ENCODE results near the gene MOBP. TPM values are rescaled to one million over a fixed set of nuclear protein-coding genes. Genes with fewer than 3 reads are reported as not detected.
"Not testable (repeated sequence)": the region's sequence is repeated elsewhere in the genome, so short reads cannot be mapped to it uniquely, and the experiment has no call there.

MOBP gene
- total RNA-seq, 4 donors from 2014 or later: 0.08 to 0.47 TPM; not detected in 2

GRCh38 chr3:39448506-39449233 is 18.8 kb upstream of the MOBP start:
- WGBS, 2 donors (ENCODE audit: low coverage in 1 of 2): 60 to 90% methylated on average over 5 to 6 of the region's 10 CpGs
- Histone ChIP-seq H3K27ac (no peak overlapping the region), H3K27me3 (peaks cover 4% of the 10 kb centered on the region), H3K9me3 (no peaks in the 10 kb centered on the region), H3K4me3 (no peak overlapping the region), H3K4me1 (peaks cover 0 to 4% (median 0%) of the 10 kb centered on the region in 3 donors), H3K36me3 (no peaks in the 10 kb centered on the region)
- TF ChIP-seq EP300 (IDR thresholded peaks at IDR 0.05) (no peak), POLR2A (IDR thresholded peaks at IDR 0.05) (no peak), POLR2AphosphoS5 (IDR thresholded peaks at IDR 0.05) (no peak)
- TF ChIP-seq, protein P1, sequence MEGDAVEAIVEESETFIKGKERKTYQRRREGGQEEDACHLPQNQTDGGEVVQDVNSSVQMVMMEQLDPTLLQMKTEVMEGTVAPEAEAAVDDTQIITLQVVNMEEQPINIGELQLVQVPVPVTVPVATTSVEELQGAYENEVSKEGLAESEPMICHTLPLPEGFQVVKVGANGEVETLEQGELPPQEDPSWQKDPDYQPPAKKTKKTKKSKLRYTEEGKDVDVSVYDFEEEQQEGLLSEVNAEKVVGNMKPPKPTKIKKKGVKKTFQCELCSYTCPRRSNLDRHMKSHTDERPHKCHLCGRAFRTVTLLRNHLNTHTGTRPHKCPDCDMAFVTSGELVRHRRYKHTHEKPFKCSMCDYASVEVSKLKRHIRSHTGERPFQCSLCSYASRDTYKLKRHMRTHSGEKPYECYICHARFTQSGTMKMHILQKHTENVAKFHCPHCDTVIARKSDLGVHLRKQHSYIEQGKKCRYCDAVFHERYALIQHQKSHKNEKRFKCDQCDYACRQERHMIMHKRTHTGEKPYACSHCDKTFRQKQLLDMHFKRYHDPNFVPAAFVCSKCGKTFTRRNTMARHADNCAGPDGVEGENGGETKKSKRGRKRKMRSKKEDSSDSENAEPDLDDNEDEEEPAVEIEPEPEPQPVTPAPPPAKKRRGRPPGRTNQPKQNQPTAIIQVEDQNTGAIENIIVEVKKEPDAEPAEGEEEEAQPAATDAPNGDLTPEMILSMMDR (IDR thresholded peaks at IDR 0.05): no peak
- ATAC-seq: no peak

- no peaks in the 10 kb centered on the region for H3K9me3 ChIP-seq
- no peak for ATAC-seq
- H3K27me3 ChIP-seq: peaks cover 4% of the 10 kb centered on the region
- no peak overlapping the region for H3K4me3 ChIP-seq
- TF ChIP-seq, protein P1 (IDR thresholded peaks at IDR 0.05): no peak
- TF ChIP-seq POLR2AphosphoS5 (IDR thresholded peaks at IDR 0.05): no peak
- TF ChIP-seq POLR2A (IDR thresholded peaks at IDR 0.05): no peak
- TF ChIP-seq EP300 (IDR thresholded peaks at IDR 0.05): no peak
- no peak overlapping the region for H3K27ac ChIP-seq
- H3K36me3 ChIP-seq: no peaks in the 10 kb centered on the region
- WGBS, 2 donors (ENCODE audit: low coverage in 1 of 2): 64 to 90% methylated on average over 3 of the region's 3 CpGs
- H3K4me1 ChIP-seq: peaks cover 0 to 4% (median 0%) of the 10 kb centered on the region in 3 donors
Measured at GRCh38 chr3:39449796-39450195, 17.7 kb upstream of the MOBP start.

GRCh38 chr3:39453134-39453533 is 14.3 kb upstream of the MOBP start:
- Histone ChIP-seq H3K27me3 (no peaks in the 10 kb centered on the region), H3K4me1 (no peaks in the 10 kb centered on the region), H3K4me3 (no peak overlapping the region), H3K27ac (no peak overlapping the region), H3K9me3 (no peaks in the 10 kb centered on the region), H3K36me3 (no peaks in the 10 kb centered on the region)
- 67% methylated on average over 1 of the region's 1 CpG; no CpG with 5 or more reads in 1 of the 2 donors for WGBS, 2 donors (ENCODE audit: low coverage in 1 of 2)
- TF ChIP-seq, protein P1 (IDR thresholded peaks at IDR 0.05): no peak
- TF ChIP-seq EP300 (IDR thresholded peaks at IDR 0.05): no peak
- no peak for TF ChIP-seq POLR2AphosphoS5 (IDR thresholded peaks at IDR 0.05)
- no peak for TF ChIP-seq POLR2A (IDR thresholded peaks at IDR 0.05)
- ATAC-seq: no peak

DNA sequence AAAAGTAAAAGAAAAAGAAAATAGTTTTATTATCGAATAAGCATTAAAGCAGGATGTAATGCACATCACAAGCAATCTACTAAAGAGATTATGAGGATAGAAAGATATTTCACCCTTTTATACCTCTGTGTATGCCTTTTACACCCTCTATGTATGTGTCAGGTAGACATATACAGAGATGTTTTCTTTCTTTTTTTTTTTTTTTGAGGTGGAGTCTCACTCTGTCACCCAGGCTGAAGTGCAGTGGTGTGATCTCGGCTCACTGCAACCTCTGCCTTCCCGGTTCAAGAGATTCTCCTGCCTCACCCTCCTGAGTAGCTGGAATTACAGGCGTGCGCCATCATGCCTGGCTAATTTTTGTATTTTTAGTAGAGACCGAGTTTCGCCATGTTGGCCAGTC is 13.6 kb upstream of the MOBP start:
- H3K27ac ChIP-seq, H3K27me3 ChIP-seq, H3K9me3 ChIP-seq, H3K4me1 ChIP-seq, H3K4me3 ChIP-seq, ATAC-seq, H3K36me3 ChIP-seq: not testable (repeated sequence)
- 94 to 95% methylated on average over 1 to 3 of the region's 7 CpGs for WGBS, 2 donors (ENCODE audit: low coverage in 1 of 2)

DNA sequence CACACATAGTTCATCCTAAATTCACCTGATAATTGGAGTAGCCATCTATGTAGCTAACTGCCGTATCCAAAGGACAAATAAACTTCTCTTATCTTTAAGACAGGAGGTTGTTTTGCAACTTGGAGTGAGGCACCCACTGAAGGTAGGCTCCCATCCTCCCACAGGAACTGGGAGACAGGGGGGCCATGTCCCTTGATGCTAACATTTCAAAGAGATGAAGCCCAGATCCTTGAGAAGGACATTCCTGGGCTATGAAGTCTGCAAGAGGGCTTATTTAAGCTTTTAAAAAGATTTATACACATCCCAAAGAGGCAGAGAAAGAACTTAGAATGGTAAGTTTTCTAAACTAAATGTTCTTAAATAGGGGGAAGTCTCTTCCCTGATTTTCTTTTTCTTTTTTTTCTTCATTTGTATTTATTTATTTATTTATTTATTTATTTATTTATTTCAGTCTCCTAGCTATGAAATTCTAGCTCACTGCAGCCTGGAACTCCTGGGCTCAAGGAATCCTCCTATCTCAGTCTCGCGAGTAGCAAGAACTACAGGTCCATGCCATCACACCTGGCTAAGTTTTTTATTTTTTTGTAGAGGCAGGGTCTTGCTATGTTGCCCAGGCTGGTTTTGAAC is 12.8 kb upstream of the MOBP start:
- H3K4me3 ChIP-seq: no peak overlapping the region
- no peaks in the 10 kb centered on the region for H3K36me3 ChIP-seq
- no peaks in the 10 kb centered on the region for H3K9me3 ChIP-seq
- WGBS, 2 donors (ENCODE audit: low coverage in 1 of 2): 63 to 65% methylated on average over 1 to 2 of the region's 3 CpGs
- H3K27me3 ChIP-seq: peaks cover 5% of the 10 kb centered on the region
- no peak overlapping the region for H3K27ac ChIP-seq
- no peaks in the 10 kb centered on the region for H3K4me1 ChIP-seq
- no peak for ATAC-seq
- TF ChIP-seq POLR2A (IDR thresholded peaks at IDR 0.05) (no peak), EP300 (IDR thresholded peaks at IDR 0.05) (no peak), POLR2AphosphoS5 (IDR thresholded peaks at IDR 0.05) (no peak)
- TF ChIP-seq, protein P1 (IDR thresholded peaks at IDR 0.05): no peak
